ENCODE measurements around the gene ZNF827.

DNA sequence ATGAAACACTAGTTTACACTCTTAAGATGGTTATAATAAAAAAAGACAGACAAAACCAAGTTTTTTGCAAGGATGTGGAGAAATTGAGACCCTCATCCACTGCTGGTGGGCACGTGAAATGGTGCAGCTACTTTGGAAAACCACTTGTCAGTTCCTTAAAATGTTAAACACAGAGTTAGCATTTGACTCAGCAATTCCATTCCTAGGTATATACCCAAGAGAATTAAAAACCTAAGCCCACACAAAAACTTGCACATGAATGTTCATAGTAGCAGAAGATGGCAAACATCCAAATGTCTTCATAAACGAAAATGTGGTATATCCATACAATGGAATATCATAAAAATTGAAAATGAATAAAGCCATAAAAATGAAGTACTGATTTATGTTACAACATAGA lies 75.4 kb downstream of the ZNF827 start:
- no peak for TF ChIP-seq EZH2 (IDR thresholded peaks at IDR 0.05; ENCODE audit: low read length, unreplicated experiment)
- no peak for TF ChIP-seq EZH2phosphoT487 (IDR thresholded peaks at IDR 0.05; ENCODE audit: borderline replicate concordance, low read length)
- TF ChIP-seq, protein P1, sequence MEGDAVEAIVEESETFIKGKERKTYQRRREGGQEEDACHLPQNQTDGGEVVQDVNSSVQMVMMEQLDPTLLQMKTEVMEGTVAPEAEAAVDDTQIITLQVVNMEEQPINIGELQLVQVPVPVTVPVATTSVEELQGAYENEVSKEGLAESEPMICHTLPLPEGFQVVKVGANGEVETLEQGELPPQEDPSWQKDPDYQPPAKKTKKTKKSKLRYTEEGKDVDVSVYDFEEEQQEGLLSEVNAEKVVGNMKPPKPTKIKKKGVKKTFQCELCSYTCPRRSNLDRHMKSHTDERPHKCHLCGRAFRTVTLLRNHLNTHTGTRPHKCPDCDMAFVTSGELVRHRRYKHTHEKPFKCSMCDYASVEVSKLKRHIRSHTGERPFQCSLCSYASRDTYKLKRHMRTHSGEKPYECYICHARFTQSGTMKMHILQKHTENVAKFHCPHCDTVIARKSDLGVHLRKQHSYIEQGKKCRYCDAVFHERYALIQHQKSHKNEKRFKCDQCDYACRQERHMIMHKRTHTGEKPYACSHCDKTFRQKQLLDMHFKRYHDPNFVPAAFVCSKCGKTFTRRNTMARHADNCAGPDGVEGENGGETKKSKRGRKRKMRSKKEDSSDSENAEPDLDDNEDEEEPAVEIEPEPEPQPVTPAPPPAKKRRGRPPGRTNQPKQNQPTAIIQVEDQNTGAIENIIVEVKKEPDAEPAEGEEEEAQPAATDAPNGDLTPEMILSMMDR (conservative IDR thresholded peaks at IDR 0.05; ENCODE audit: low read depth, low read length): no peak

Data from PC-3 (cell line).